8988T (cell line): ENCODE results near the gene PTGES2.

ENCODE experiments used
- DNase-seq: peaks from one replicate; pipeline ENCODE4 v3.0.0; 2011

PTGES2 gene

DNA sequence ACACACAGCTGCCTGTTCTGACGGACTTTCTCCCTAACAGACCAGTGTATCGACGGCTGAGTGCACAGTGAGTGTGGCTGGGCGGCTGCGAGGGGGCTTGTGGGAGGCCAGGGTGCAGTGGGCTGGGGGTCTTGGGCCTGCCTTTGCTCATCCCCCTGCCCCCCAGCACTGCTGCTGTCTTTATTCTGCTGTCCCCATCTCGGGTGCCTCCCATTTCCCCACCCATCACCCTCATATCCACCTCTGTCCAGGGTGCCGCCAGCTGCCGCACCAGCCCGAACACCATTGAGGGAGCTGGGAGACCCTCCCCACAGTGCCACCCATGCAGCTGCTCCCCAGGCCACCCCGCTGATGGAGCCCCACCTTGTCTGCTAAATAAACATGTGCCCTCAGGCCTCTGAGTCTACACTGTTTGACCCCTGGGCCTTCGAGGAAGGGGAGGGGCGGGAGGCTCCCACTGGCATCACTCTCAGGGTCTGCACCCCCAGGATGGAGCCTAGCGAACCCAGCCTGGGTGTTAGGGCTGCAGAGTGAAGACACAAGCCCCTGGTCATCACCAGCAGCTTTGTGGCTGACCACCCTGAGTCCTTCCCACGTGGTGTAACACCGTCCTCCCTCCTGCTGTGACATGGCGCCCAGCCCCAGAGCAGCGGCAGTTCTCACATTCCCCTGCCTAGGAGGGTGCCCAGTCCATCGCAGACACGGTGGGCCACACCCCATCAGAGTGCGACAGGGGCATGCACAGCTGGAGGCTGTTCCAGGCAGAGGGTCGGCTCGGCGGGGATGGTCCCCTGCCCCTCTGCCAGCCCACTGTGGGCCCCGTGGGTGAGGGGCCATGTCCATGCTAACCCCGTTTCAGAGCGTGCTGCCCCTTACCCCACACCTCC is 25.8 kb upstream of the PTGES2 start:
- no peak for DNase-seq

DNA sequence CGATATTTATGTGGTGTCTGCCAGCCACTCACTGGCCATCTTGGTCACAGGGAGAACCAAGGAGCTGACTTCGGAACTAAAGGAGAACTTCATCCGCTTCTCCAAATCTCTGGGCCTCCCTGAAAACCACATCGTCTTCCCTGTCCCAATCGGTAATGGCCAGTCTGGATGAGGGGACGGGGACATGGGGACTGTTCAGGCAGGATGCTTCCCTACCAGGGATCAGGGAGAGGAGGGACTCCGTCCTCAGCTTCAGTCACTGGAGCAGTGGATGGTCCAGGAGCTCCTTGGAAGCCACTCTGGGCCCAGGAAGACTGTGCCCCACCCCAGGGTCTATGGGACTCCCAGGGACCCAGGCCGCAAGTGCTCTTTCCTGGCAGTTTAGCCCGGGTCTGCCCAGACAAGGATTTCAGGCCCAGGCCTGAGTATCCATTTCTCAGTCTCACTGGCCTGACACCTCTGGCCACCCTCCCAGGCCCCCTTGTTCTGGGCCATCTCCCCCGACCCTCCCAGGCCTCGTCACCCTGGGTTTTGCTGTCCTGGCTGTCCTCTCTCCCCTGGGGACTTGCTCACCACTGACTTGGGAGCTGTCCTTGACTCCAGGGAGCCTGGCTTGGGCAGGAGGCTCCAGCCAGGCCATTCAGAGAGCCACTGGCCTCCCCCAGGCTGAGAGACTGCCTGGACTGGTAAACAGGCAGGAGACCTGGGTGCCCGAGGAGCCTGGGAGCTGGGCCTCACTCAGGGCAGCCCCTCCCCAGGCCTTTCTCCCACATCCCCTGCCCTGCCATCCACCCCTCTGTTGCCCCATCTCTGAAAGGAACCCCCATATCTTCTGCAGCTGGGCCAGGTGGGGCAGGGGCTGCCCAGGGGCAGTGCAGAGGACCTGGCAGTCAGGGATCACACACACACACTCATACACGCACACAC is 24.9 kb upstream of the PTGES2 start:
- no peak for DNase-seq

DNA sequence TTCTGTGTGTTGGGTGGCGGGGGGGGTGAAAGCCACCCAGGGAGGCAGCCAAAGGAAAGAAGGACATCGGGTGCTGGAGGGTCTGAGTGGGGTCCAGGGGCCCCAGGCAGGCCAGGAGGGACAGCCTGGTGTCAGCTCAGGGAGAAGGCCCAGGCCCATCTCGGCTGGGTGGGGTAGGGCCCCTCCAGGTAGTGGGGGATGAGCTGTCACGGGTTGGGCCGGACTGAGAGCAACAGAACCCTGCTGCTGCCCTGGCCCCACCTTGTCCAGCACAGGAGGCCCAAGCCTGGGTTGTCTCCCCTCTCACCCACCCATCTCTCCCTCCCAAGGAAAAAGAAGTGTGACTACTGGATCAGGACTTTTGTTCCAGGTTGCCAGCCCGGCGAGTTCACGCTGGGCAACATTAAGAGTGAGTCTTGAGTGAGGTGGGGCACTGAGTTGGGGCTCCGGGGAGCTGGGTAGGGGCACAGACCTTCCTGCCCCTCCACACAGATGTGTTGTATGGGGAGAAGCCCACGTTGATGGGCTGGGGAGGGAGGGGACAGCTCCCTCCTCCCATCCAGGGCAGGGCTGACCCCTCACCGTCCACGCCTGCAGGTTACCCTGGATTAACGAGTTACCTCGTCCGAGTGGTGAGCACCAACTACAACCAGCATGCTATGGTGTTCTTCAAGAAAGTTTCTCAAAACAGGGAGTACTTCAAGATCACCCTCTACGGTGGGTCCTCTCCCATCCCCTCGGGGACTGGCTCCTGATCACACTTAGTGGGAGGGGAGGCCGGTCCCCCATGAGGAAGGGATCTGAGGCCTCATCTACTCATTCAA is 24.0 kb upstream of the PTGES2 start:
- no peak for DNase-seq

DNA sequence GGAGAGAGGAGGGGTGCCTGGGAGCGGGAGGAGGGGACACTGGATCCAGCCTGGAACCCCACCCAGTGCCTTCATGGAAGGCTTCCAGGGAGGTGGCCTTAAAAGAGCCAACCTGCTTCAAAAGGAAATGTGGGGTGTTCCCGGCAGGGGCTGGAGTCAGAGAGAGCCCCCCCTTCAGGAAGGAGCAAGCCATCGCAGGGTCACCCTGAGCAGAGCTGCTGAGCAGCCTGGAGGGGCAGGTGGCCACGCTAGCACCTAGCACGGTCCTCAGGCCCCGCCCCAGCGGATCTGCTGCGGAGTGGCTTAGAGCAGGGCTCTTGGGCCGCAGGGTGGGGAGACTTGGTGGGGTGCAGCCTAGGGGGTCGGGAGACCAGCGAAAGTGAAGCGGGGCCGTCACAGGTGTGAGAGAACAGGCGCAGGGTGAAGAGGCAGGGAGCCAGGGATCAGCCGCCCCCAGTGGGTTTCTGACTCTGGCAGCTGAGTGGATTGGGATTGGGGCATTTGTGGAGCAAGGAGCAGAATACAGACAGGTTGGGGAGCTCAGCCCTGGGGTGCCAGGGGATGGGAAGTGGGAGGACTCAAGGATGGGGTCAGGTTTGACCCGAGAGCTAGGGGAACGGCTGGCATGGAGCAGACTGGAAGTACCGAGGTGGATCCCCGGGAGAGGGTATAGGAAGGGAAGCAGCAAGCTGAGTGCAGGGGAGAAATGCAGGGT is 23.2 kb upstream of the PTGES2 start:
- no peak for DNase-seq

DNA sequence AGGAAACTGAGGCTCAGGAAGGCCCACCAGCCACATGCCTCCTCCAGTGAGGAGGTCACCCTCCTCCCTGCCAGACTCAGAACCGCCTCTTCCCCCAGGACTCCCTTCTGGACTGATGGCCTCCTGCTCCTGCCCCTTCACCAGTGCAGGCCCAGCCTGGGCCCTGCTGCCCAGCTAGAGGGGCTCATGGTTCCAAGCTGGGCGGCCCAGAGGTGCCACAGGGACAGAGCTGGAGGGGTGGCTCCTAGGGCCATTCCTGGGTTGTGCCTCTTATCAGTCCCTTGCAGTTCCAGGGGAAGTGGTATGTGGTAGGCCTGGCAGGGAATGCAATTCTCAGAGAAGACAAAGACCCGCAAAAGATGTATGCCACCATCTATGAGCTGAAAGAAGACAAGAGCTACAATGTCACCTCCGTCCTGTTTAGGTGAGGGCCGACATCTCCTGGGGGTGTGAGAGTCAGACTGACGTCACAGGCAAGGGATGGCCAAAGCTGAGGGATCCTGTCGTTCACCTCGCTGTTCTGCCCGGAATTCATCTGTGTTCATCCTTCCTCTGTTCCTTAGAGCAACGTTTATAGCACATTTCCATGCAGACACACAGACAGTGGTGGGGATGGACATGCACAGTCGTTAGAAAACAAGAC is 22.5 kb upstream of the PTGES2 start:
- no peak for DNase-seq

DNA sequence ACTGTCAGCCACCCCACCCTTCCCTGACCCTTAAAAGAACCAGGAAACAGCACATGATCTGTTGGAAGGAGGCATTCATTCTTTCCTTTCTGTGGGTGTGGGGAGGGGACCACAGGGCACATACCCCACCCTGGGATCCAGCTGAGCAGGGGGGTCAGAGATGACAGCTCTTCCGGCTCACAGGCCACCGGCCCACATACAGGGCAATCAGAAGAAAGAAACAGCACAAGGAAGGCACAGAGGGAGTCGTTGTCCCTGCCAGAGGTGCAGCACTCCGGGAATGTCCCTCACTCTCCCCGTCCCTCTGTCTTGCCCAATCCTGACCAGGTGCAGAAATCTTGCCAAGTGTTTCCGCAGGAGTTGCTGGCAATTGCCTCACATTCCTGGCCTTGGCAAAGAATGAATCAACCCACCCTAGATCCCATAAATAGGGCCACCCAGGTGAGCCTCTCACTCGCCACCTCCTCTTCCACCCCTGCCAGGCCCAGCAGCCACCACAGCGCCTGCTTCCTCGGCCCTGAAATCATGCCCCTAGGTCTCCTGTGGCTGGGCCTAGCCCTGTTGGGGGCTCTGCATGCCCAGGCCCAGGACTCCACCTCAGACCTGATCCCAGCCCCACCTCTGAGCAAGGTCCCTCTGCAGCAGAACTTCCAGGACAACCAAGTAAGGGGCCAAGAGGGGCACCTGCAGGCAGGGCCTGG is 21.6 kb upstream of the PTGES2 start, which contains the start of gene LCN2:
TSS of gene LCN2 (plus strand) at position 453 of the 701 bp plus-strand sequence. CDS start at position 526, 73 bp downstream.
- no peak for DNase-seq

DNA sequence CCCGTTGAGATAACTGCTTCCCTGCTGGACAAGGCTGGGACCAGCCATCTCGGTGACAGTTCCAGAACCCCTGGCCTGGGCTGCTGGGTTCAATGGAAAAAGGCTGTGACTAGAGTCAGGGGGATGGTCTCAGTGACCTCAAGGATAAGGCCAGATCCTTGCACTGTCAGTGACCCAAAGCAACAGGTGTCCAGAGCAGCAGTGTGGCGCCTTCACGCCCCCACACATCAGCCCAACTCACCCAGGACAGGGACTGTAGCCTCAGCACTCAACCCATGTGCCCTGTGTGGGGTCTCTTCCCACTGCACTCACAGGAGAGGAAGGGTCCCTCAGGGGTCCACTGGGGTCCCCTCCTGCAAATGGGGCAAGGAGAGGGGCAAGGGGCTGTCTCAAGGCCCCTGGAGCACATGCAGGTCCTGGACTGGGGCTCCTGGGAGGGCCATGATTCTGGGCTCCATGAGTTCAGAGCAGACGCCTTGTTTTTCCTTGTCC is 21.0 kb upstream of the PTGES2 start:
- no peak for DNase-seq

DNA sequence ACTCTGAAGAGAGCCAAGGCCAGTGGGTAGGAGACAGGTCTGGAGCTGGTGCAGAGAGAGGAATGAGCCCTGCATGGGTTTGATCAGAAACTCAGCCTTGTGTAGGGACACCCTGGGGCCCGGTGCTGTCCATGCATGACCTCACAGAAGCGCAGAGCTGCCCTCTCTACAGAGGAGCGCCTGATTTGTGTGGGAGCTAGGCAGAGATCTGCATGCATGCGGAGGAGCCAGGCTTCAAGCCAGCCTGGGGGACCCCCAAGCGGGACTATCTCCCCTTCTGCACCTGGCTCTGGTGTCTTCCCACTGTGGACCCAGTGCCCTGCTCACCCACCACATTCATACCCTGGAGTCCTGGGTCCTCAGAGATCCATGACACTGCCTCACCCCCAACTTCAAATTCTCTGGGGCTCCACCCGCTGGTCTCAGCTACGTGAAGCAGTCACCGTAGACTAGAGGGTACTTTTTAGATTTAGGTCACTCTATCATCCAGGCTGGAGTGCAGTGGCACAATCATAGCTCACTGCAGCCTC is 19.1 kb upstream of the PTGES2 start:
- no peak for DNase-seq

DNA sequence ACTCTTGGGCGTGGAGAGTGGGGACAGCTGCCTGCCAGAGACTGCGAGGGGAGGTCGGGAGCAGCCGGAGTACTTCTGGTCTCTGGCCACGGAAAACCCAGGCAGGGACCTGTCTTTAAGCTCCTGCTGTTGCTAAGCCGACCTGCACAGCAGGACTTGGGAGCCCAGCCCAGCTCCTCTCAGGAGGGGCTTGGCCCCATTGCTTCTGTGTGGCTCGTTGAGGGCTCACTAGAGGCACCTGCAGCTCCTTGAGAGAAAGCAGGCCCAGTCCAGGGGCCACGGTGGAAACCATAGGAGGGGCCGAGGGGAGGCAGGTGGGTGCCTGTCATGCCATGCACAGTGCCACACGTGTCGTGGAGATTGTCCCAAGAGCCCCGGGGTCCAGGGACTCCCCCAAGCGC is 18.4 kb upstream of the PTGES2 start:
- DNase-seq, result no peak

DNA sequence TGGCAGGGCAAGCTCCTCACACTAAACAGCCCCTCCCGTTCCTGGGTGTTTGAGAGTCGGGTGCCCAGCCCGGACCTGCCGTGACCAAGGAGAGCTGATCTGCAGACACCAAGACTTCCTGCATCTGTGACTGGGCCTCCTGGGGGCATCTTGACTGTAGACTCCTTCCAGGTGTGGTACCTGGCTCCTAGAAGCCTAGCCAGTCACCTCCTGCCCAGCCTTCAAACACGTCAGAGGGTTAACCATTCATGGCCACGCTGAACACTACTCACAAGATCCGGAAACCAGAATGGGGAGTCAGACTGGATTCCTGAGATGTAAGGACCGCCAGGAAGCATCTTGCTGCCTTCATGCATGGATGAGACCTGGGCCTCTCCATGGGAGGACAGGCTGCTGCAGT is 18.0 kb upstream of the PTGES2 start:
- DNase-seq, result no peak

DNA sequence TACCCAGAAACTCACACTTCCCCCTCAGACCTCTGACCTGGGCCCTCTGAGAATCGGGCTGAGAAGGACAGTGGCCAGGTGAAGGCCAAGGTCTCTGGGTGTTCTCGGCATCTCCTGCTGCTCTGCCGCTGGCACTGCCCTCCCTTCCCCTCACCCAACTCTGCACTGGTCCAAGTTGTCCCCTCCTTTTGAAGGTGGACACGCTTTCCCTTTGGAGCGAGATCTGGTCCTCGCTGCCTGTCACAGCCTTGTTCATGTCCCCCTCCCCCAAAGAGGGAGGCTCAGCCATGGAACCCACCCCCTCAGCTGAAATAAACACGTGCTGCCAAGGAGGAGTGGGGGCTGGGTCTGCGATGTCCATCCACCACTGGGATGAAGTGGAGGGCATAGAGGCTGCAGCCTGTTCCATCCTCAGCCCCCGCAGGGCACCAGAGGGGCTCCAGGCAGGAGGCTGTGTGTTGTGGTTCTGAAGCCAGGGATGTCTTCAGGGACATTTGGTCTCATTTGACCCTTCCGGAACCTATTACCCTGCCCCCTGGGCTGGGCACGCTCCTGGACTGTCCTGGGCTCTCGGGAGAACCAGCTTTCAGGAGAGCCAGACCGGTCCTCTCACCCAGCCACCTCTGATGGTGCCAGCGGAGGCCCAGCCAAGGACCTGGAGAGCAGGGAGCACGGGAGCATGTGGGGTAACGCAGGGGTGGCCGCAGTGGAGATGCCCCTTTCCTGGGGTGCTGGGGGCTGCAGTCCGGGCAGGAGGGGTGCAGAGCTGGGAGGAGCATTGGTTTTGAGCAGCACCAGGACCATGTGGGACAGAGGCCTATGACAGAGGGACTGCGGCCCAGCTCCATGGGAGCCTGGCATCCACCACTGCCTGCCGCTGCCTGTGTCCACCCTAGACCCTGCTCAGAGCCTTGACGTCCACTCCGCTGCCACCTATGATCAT is 17.0 kb upstream of the PTGES2 start:
- no peak for DNase-seq

DNA sequence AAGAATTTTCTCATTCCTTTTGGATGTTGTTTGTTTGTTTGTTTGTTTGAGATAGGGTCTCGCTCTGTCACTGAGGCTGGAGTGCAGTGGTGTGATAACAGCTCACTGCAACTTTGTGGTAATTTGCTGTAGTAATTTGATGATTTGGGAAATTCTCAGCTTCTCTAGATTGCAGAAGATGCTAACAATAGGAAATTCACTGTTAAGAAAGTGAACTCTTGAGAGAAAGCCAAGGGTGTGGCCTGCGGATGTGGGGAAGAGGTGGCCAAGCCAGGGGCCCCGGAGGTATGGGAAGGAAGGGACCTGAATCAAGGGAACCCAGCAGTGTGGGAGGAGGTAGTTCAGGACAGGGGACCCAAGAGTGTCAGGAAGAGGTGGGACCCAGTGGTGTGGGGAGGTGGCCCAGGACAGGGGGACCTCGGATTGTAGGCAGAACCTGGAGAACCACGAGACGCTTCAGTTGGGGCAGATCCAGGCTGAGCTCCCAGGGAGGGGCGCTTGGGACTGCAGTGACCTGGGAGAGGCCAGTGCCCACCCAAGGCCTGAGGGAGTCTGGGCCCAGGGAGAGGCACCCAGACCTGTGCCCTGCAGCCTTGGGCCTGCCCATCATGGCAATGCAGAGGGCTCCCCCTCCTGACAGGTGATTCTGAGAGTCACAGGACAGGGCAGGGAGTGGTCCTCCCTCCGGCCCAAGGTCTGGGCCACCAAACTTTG is 16.2 kb upstream of the PTGES2 start:
- no peak for DNase-seq

DNA sequence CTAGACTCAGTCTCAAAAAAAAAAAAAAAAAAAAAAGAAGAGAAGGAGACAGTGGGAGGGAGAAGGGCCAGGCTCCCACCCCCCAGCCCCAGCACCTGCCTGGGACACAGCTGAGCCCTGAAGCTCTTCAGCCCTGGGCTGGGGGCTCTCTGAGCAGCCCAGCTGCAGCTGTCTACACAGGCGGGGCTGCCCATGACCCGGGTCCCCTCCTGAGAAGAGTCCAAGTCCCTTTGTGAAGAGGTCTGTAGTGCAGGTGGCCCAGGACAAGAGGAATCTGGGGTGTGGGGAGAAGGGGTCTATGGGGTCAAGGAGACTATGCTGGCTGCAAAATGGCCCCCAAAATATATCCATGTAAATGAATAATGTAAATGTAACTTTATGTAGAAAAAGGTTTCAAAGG is 15.1 kb upstream of the PTGES2 start:
- no peak for DNase-seq

DNA sequence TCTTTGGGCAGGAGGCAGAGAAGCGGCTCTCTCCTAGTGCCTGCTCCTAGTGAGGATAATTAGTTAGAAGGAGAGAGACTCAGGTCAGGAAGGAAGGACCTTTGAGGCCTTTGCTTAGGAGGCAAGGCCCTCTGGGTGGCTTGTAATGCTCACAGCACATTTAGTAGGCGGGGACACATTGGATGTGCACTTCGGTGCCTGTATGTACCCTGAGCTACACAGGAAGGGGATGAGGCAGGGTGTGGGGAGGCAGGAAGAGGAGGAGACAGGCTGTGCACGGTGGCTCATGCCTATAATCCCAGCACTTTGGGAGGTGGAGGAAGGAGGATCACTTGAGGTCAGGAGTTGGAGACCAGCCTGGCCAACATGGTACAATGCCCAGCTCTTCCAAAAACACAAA is 14.5 kb upstream of the PTGES2 start:
- no peak for DNase-seq

DNA sequence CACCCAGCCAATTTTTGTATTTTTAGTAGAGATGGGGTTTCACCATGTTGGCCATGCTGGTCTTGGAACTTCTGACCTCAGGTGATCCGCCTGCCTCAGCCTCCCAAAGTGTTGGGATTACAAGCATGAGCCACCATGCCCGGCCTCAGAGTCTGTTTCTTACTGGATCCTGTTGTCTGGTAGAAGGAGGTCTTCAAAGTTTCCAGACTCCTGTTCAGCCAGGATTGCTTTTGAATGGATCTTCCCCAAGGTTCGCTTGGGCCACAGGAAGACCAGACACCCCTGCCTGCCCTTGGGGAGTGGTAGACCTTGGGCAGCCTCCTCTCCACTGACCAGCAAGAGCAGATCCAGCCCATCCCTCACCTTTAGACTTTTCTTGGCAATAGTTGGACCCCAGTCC is 14.1 kb upstream of the PTGES2 start:
- no peak for DNase-seq

DNA sequence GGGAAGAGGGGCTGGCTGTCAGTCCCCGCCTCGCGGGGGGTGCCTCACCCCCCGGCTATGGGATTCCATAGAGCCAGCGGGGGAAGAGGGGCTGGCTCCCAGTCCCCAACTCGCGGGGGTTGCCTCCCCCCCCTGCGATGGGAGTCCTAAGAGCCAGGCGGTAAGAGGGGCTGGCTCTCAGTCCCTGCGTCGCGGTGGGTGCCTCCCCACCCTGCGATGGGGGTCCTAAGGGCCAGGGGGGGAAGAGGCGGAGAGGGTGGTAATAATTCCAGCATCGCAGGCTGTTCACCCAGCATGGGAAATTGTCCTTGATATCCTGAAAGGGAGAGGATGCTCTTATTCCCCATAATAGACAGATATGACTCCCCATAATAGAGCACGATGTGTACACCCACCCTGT is 12.1 kb upstream of the PTGES2 start:
- DNase-seq, result no peak

DNA sequence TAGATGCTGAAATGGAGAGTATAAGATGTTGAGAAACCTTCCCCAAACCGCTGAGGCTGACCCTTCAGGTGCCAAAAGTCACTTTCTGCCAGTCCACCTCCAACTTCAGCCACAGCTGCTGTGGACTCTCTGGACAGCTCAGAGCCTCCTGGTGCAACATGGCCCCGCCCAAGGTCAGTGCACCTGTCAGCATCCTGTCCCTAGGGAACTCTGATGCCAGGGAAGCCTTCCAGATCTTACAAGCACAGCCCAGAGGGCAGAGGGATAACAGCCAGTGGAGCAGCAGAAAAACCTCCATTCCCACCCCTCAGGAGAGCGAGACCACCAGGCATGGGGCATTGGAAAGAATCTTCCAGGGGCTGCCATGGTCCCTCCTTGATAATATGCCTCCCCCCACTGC is 10.5 kb upstream of the PTGES2 start:
- DNase-seq, result no peak
